Smooth muscle cell (in vitro differentiated cells): ENCODE measurements around the gene DNM3. TPM values are rescaled to one million over a fixed set of nuclear protein-coding genes. Genes with fewer than 3 reads are reported as not detected.
A peak's percentile ranks its signal among the peaks of the same experiment; 100 is the strongest.

ENCODE experiments used
- DNase-seq: peaks from one replicate; lab custom pipeline; 2025; ENCODE audit not compliant: unreplicated experiment; lab: John Stamatoyannopoulos, UW
- H2AFZ ChIP-seq: fragments of 200-600 bp; sonication (generic); 2 replicates; pipeline ENCODE4 v1.6.0; 2016; ENCODE audit warnings: antibody characterized with exemption, low read depth, mild to moderate bottlenecking
- H3F3A ChIP-seq: fragments of 200-600 bp; sonication (generic); 2 replicates; pipeline ENCODE4 v1.6.0; 2017; ENCODE audit warnings: antibody characterized with exemption, low read depth
- H3K27ac ChIP-seq: fragments of 200-600 bp; sonication (generic); 2 replicates; pipeline ENCODE4 v1.5.1; 2016; ENCODE audit warnings: low read depth, mild to moderate bottlenecking
- H3K27me3 ChIP-seq: fragments of 200-600 bp; sonication (generic); 2 replicates; pipeline ENCODE4 v1.6.1; 2016; ENCODE audit warnings: low read depth, mild to moderate bottlenecking
- H3K36me3 ChIP-seq: fragments of 200-600 bp; sonication (generic); 2 replicates; pipeline ENCODE4 v1.5.1; 2016; ENCODE audit warnings: low read depth
- H3K4me1 ChIP-seq: fragments of 200-600 bp; sonication (generic); 2 replicates; pipeline ENCODE4 v1.5.1; 2016; ENCODE audit warnings: low read depth
- H3K4me2 ChIP-seq: fragments of 200-600 bp; sonication (generic); 2 replicates; pipeline ENCODE4 v1.6.0; 2016; ENCODE audit warnings: mild to moderate bottlenecking
- H3K4me3 ChIP-seq: fragments of 200-600 bp; sonication (generic); 2 replicates; pipeline ENCODE4 v1.5.1; 2016; ENCODE audit warnings: mild to moderate bottlenecking
- H3K79me2 ChIP-seq: fragments of 200-600 bp; sonication (generic); 2 replicates; pipeline ENCODE4 v1.6.0; 2016; ENCODE audit warnings: low read depth, mild to moderate bottlenecking
- H3K9ac ChIP-seq: fragments of 200-600 bp; sonication (generic); 2 replicates; pipeline ENCODE4 v1.6.0; 2016; ENCODE audit warnings: low read depth
- H3K9me3 ChIP-seq: fragments of 200-600 bp; sonication (generic); replicated peaks from 2 replicates; pipeline ENCODE4 v1.5.1; 2016; ENCODE audit warnings: low read depth
- H4K20me1 ChIP-seq: fragments of 200-600 bp; sonication (generic); 2 replicates; pipeline ENCODE4 v1.6.0; 2016; ENCODE audit warnings: low read depth
- CTCF ChIP-seq: fragments of 200-600 bp; sonication (generic); IDR thresholded peaks from 2 replicates; pipeline ENCODE4 v1.5.1; 2017; ENCODE audit warnings: borderline replicate concordance, mild to moderate bottlenecking, antibody characterized with exemption; ENCODE audit not compliant: insufficient read depth, poor library complexity, severe bottlenecking
- WGBS: methylation state at CpG from one replicate; pipeline ENCODE4 v1.1.7; 2016; ENCODE audit warnings: low lambda C conversion rate; 5-methylcytosine and 5-hydroxymethylcytosine counted together
- polyA plus RNA-seq: library from polyadenylated mRNA; unstranded; fragments of >200 nt; fragmentation: Nextera tagmentation; extraction: Ambion mirVana; gene quantifications from 2 replicates; pipeline ENCODE4 v1.2.1, GENCODE V29; 2016
- total RNA-seq: library from RNA; depleted of rRNA; stranded (reverse); fragments of >200 nt; gene quantifications from 2 replicates; pipeline ENCODE4 v1.2.3, GENCODE V29; 2014

The DNM3 gene
- total and polyA plus RNA-seq, 2 experiments from 2014 or later: 1.7 to 3.0 TPM

- Histone ChIP-seq H3K27me3 (no peaks in the 10 kb centered on the region), H4K20me1 (no peaks in the 10 kb centered on the region), H3K9ac (peak overlapping the region; percentile 31), H3F3A (peaks cover 48% of the 10 kb centered on the region), H3K4me3 (no peak overlapping the region), H3K4me1 (peaks cover 63% of the 10 kb centered on the region), H2AFZ (no peak overlapping the region), H3K79me2 (peaks cover 10% of the 10 kb centered on the region), H3K36me3 (peaks cover 5% of the 10 kb centered on the region), H3K4me2 (peak overlapping the region; percentile 70), H3K27ac (peak overlapping the region; percentile 99), H3K9me3 (no peaks in the 10 kb centered on the region)
- DNase-seq: no peak
- 16% methylated on average over 3 of the region's 3 CpGs for WGBS
- no peak for TF ChIP-seq CTCF
Measured at GRCh38 chr1:172351754-172352161, 510.5 kb downstream of the DNM3 start.

- DNase-seq: no peak
- no peak overlapping the region for H2AFZ ChIP-seq
- H3K9me3 ChIP-seq: no peaks in the 10 kb centered on the region
- 23% methylated on average over 1 of the region's 1 CpG for WGBS
- H3K9ac ChIP-seq: peak overlapping the region; percentile 31
- H3K4me2 ChIP-seq: peak overlapping the region; percentile 70
- peaks cover 55% of the 10 kb centered on the region for H3F3A ChIP-seq
- H3K36me3 ChIP-seq: peaks cover 1% of the 10 kb centered on the region
- H3K27ac ChIP-seq: peak overlapping the region; percentile 99
- peaks cover 70% of the 10 kb centered on the region for H3K4me1 ChIP-seq
- H3K4me3 ChIP-seq: no peak overlapping the region
- no peaks in the 10 kb centered on the region for H3K27me3 ChIP-seq
- H3K79me2 ChIP-seq: peaks cover 6% of the 10 kb centered on the region
- no peak for TF ChIP-seq CTCF
- H4K20me1 ChIP-seq: no peaks in the 10 kb centered on the region
Measured at GRCh38 chr1:172352435-172352834, 511.1 kb downstream of the DNM3 start.

DNA sequence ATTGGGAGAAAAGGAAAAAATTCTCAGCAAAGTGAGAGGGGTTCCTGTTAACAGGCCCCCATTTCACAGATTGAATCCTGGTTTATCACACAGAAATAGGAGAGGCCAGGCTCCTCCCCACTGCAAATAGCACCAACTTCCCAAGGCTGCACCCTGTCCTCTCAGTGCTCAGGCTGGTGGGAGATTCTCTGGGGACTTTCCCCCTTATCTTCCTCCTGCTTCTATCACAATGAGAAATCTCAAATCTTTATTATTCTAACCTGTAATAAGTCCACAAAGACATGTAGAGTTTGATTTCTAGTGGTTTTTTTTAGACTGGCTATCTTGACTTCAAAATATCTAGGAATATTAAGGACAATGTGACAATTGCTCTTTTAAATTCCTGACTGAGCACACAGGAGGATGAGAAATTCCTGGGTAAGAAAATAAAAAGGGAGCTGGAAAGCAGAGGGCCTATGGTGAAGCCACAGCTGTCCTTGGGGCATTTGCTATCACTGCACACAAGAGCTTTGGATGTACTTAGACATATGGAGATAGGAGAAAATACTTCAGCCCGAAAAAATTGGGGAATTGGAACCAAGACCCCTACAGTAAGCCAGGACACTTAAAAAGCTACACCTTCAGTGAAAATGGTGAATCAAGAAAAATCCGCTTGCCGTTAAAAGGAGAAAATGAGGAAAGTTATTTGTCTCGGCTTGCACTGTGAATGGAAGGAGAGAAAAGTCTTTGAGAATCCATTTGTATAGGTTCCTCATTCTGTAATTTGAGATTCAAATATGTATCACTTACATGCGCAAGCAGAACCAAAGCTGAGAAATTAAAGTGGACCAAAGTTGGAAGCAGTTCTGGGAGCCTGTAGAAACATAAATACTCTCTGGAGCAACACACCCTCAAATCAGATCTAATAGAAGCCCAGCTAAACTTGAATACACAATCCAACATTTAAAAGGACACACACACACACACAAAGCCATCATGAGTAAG, 513.3 kb downstream of the DNM3 start:
- TF ChIP-seq CTCF: no peak
- H3K27me3 ChIP-seq: no peaks in the 10 kb centered on the region
- H3K4me3 ChIP-seq: no peak overlapping the region
- H3K4me1 ChIP-seq: peaks cover 89% of the 10 kb centered on the region
- no peaks in the 10 kb centered on the region for H3K36me3 ChIP-seq
- no peak for DNase-seq
- peak overlapping the region; percentile 99 for H3K27ac ChIP-seq
- H3K9me3 ChIP-seq: no peaks in the 10 kb centered on the region
- peak overlapping the region; percentile 41 for H3K9ac ChIP-seq
- no peaks in the 10 kb centered on the region for H4K20me1 ChIP-seq
- H3K79me2 ChIP-seq: peaks cover 3% of the 10 kb centered on the region
- H3K4me2 ChIP-seq: peak overlapping the region; percentile 83
- H2AFZ ChIP-seq: no peak overlapping the region
- WGBS: 81% methylated on average over 5 of the region's 5 CpGs
- H3F3A ChIP-seq: peaks cover 57% of the 10 kb centered on the region
